H1 (cell line): ENCODE measurements around the gene CUTC. TPM values are rescaled to one million over a fixed set of nuclear protein-coding genes. Genes with fewer than 3 reads are reported as not detected.

Experiments used
- CTCF ChIA-PET: fragments of 300-600 bp; sonication (Branson Sonifier 250); formaldehyde crosslinking; loops from one replicate; lab custom pipeline; 2021; ENCODE audit not compliant: partially characterized antibody; lab: Charles Lee
- POLR2A ChIA-PET: fragments of 300-600 bp; sonication (Branson Sonifier 250); formaldehyde crosslinking; loops from one replicate; lab custom pipeline; 2021; ENCODE audit warnings: inconsistent platforms; ENCODE audit not compliant: partially characterized antibody; lab: Charles Lee
- DNase-seq, 2 experiments: peaks; one replicate each; pipeline versions ENCODE4 v3.0.0 to v3.0.0-alpha.2; 2010 to 2022; ENCODE audit warnings: low spot score in 2 of 2, low read depth in 1 of 2, mixed read lengths in 1 of 2
- FAIRE-seq: peaks from 2 replicates; lab custom pipeline; 2011; peaks lifted over from hg19 to GRCh38; lab: Jason Lieb, UNC
- H2AFZ ChIP-seq: 2 replicates; pipeline ENCODE4 v1.8.1; 2012; ENCODE audit warnings: low read length, inconsistent platforms
- H2AK5ac ChIP-seq: 2 replicates; pipeline ENCODE4 v1.6.1; 2013; ENCODE audit warnings: low read depth, low read length
- H2BK120ac ChIP-seq: replicated peaks from 2 replicates; pipeline ENCODE3; 2013; ENCODE audit warnings: low read depth, low read length, inconsistent platforms
- H2BK12ac ChIP-seq: 2 replicates; pipeline ENCODE4 v1.6.1; 2013; ENCODE audit warnings: low read depth, low read length
- H2BK15ac ChIP-seq: 2 replicates; pipeline ENCODE4 v1.6.1; 2013; ENCODE audit warnings: low read length
- H2BK20ac ChIP-seq: 2 replicates; pipeline ENCODE4 v1.6.1; 2013; ENCODE audit warnings: low read length
- H2BK5ac ChIP-seq: 2 replicates; pipeline ENCODE4 v1.6.1; 2013; ENCODE audit warnings: low read depth, low read length
- H3K14ac ChIP-seq: 2 replicates; pipeline ENCODE4 v1.6.1; 2013; ENCODE audit warnings: inconsistent platforms; ENCODE audit not compliant: insufficient read length
- H3K18ac ChIP-seq: 2 replicates; pipeline ENCODE4 v1.6.1; 2013; ENCODE audit warnings: low read length; ENCODE audit errors: extremely low read depth
- H3K23ac ChIP-seq: 2 replicates; pipeline ENCODE4 v1.6.1; 2013; ENCODE audit warnings: inconsistent platforms; ENCODE audit not compliant: insufficient read length
- H3K23me2 ChIP-seq: 2 replicates; pipeline ENCODE4 v1.6.1; 2013; ENCODE audit warnings: low read depth, low read length
- H3K27ac ChIP-seq: 2 replicates; pipeline ENCODE4 v1.6.1; 2011; ENCODE audit warnings: low read depth, low read length, inconsistent platforms
- H3K27me3 ChIP-seq, 4 experiments: replicated peaks in 1 of 4; 1 replicate in 1 of 4; 2 replicates in 3 of 4; pipeline versions ENCODE4 v1.6.1 to v1.8.1; 2011 to 2013; ENCODE audit warnings: low read length in 3 of 4, mild to moderate bottlenecking in 3 of 4, inconsistent platforms in 2 of 4, mixed read lengths in 2 of 4, moderate library complexity in 1 of 4; ENCODE audit not compliant: control insufficient read depth in 3 of 4, insufficient read depth in 3 of 4; ENCODE audit errors: extremely low read depth in 1 of 4
- H3K36me3 ChIP-seq, 4 experiments: 2 replicates each; pipeline versions ENCODE4 v1.6.1 to v1.8.1; 2011 to 2013; ENCODE audit warnings: mild to moderate bottlenecking in 4 of 4, low read length in 3 of 4, moderate library complexity in 2 of 4, control low read depth in 1 of 4, inconsistent platforms in 1 of 4; ENCODE audit not compliant: insufficient read depth in 4 of 4, control insufficient read depth in 2 of 4
- H3K4ac ChIP-seq: replicated peaks from 2 replicates; pipeline ENCODE3; 2013; ENCODE audit warnings: low read length, low read depth, mixed read lengths, inconsistent platforms; ENCODE audit not compliant: insufficient read length
- H3K4me1 ChIP-seq, 4 experiments: replicated peaks in 1 of 4; 1 replicate in 1 of 4; 2 replicates in 3 of 4; pipeline versions ENCODE4 v1.6.1 to v1.8.1; 2011 to 2013; ENCODE audit warnings: low read length in 3 of 4, inconsistent platforms in 2 of 4, mixed read lengths in 1 of 4; ENCODE audit not compliant: insufficient read depth in 4 of 4, control insufficient read depth in 3 of 4
- H3K4me2 ChIP-seq, 2 experiments: 2 replicates each; pipeline versions ENCODE4 v1.6.1 to v1.8.1; 2011 to 2013; ENCODE audit warnings: low read depth in 2 of 2, low read length in 2 of 2, control low read depth in 1 of 2, inconsistent platforms in 1 of 2, mild to moderate bottlenecking in 1 of 2; ENCODE audit not compliant: insufficient read depth in 1 of 2
- H3K4me3 ChIP-seq, 4 experiments: fragments of 200-600, 300-600 bp in 1 of 4; sonication (generic), shearing (Covaris generic), sonication (Bioruptor Twin) in 1 of 4; 2 replicates each; pipeline versions ENCODE4 v1.5.1 to v1.8.1; 2011 to 2016; ENCODE audit warnings: low read length in 4 of 4, low read depth in 3 of 4, control low read depth in 2 of 4, inconsistent platforms in 2 of 4, mild to moderate bottlenecking in 2 of 4, mixed read lengths in 1 of 4, moderate library complexity in 1 of 4; ENCODE audit not compliant: insufficient read depth in 2 of 4; ENCODE audit errors: extremely low read depth in 1 of 4
- H3K56ac ChIP-seq: replicated peaks from 2 replicates; pipeline ENCODE3; 2013; ENCODE audit warnings: low read depth, mild to moderate bottlenecking, mixed read lengths, low read length, inconsistent platforms; ENCODE audit not compliant: insufficient read length
- H3K79me1 ChIP-seq: 2 replicates; pipeline ENCODE4 v1.6.1; 2013; ENCODE audit warnings: low read depth, low read length, control low read depth
- H3K79me2 ChIP-seq, 2 experiments: 2 replicates each; pipeline versions ENCODE4 v1.6.1 to v1.8.1; 2012 to 2013; ENCODE audit warnings: low read length in 2 of 2, mild to moderate bottlenecking in 2 of 2, inconsistent platforms in 1 of 2; ENCODE audit not compliant: insufficient read depth in 2 of 2, control insufficient read depth in 1 of 2
- H3K9ac ChIP-seq, 4 experiments: replicated peaks in 1 of 4; 1 replicate in 1 of 4; 2 replicates in 3 of 4; pipeline versions ENCODE4 v1.6.1 to v1.8.1; 2011 to 2013; ENCODE audit warnings: low read depth in 3 of 4, low read length in 3 of 4, control low read depth in 2 of 4, mild to moderate bottlenecking in 2 of 4, moderate library complexity in 2 of 4, inconsistent platforms in 1 of 4; ENCODE audit errors: extremely low read depth in 1 of 4
- H3K9me3 ChIP-seq, 2 experiments: 2 replicates each; pipeline versions ENCODE4 v1.6.1 to v1.8.1; 2012 to 2013; ENCODE audit warnings: mild to moderate bottlenecking in 2 of 2, moderate library complexity in 2 of 2, control low read depth in 1 of 2, inconsistent platforms in 1 of 2, low read depth in 1 of 2, low read length in 1 of 2, mixed read lengths in 1 of 2; ENCODE audit not compliant: insufficient read depth in 2 of 2
- H4K20me1 ChIP-seq, 2 experiments: replicated peaks in 1 of 2; 2 replicates each; pipeline versions ENCODE3 to v1.8.1; 2011 to 2013; ENCODE audit warnings: inconsistent platforms in 2 of 2, low read length in 2 of 2, mild to moderate bottlenecking in 1 of 2; ENCODE audit not compliant: insufficient read depth in 2 of 2, control insufficient read depth in 1 of 2
- H4K5ac ChIP-seq: 2 replicates; pipeline ENCODE4 v1.6.1; 2013; ENCODE audit warnings: low read length, low read depth, mixed read lengths, inconsistent platforms; ENCODE audit not compliant: insufficient read length
- H4K8ac ChIP-seq: 2 replicates; pipeline ENCODE4 v1.8.0; 2013; ENCODE audit warnings: mild to moderate bottlenecking, moderate library complexity, low read length, inconsistent platforms; ENCODE audit not compliant: insufficient read depth; ENCODE audit errors: extremely low read depth
- H4K91ac ChIP-seq: replicated peaks from 2 replicates; pipeline ENCODE3; 2013; ENCODE audit warnings: low read length, mixed read lengths, inconsistent platforms; ENCODE audit not compliant: insufficient read length
- CBX5 ChIP-seq: fragments of 300-800, 300-1000 bp; sonication (generic); IDR thresholded peaks from 2 replicates; pipeline ENCODE4 v1.7.1; 2016; ENCODE audit warnings: antibody characterized with exemption, low read length, low read depth
- E2F6 ChIP-seq: IDR thresholded peaks from 2 replicates; pipeline ENCODE4 v1.6.1; 2012; ENCODE audit warnings: inconsistent platforms
- EP300 ChIP-seq, 2 experiments: IDR thresholded peaks; 1 replicate in 1 of 2; 2 replicates in 1 of 2; pipeline ENCODE4 v1.6.1; 2011 to 2012; ENCODE audit warnings: low read depth in 2 of 2, low read length in 2 of 2, mild to moderate bottlenecking in 2 of 2, borderline replicate concordance in 1 of 2, inconsistent platforms in 1 of 2, moderate library complexity in 1 of 2
- JUN ChIP-seq: IDR thresholded peaks from 2 replicates; pipeline ENCODE4 v1.6.1; 2011; ENCODE audit warnings: low read depth, mild to moderate bottlenecking, improper control_type of control experiment, low read length
- MAFK ChIP-seq: IDR thresholded peaks from 2 replicates; pipeline ENCODE4 v1.6.1; 2012; ENCODE audit warnings: low read depth, mild to moderate bottlenecking, improper control_type of control experiment, low read length
- RFX5 ChIP-seq: IDR thresholded peaks from 2 replicates; pipeline ENCODE4 v1.6.1; 2011; ENCODE audit warnings: low read depth, low read length, improper control_type of control experiment, borderline replicate concordance
- RNF2 ChIP-seq: fragments of 200-900, 300-1000 bp; sonication (generic); IDR thresholded peaks from 2 replicates; pipeline ENCODE4 v1.7.1; 2016; ENCODE audit warnings: borderline replicate concordance, low read depth, mild to moderate bottlenecking, antibody characterized with exemption, low read length; ENCODE audit not compliant: poor library complexity, severe bottlenecking; ENCODE audit errors: missing control alignments
- RXRA ChIP-seq: IDR thresholded peaks from 2 replicates; pipeline ENCODE4 v1.6.1; 2011; ENCODE audit warnings: low read depth, mild to moderate bottlenecking, low read length, moderate library complexity; ENCODE audit not compliant: insufficient read depth
- SIRT6 ChIP-seq: IDR thresholded peaks from one replicate; pipeline ENCODE4 v1.7.1; 2012; ENCODE audit warnings: low read length, inconsistent platforms
- SIX5 ChIP-seq: IDR thresholded peaks from 2 replicates; pipeline ENCODE4 v1.6.1; 2011; ENCODE audit warnings: mild to moderate bottlenecking, low read depth, low read length
- SP2 ChIP-seq: IDR thresholded peaks from 2 replicates; pipeline ENCODE4 v1.6.1; 2012; ENCODE audit warnings: mild to moderate bottlenecking, low read length, inconsistent platforms
- SP4 ChIP-seq: IDR thresholded peaks from 2 replicates; pipeline ENCODE4 v1.6.1; 2012; ENCODE audit warnings: low read length, inconsistent platforms
- SUZ12 ChIP-seq: fragments of 200-600 bp; sonication (generic); IDR thresholded peaks from 2 replicates; pipeline ENCODE4 v1.6.1; 2012; ENCODE audit warnings: mild to moderate bottlenecking, inconsistent platforms, low read length, moderate library complexity, mixed read lengths
- TAF7 ChIP-seq: optimal IDR thresholded peaks from 2 replicates; pipeline ENCODE3; 2011; ENCODE audit warnings: low read depth, mild to moderate bottlenecking, inconsistent platforms, low read length, moderate library complexity, borderline replicate concordance
- WGBS, 2 experiments: shearing (Covaris generic) in 1 of 2; methylation state at CpG; one replicate each; pipeline versions ENCODE4 v1.1.6 to v1.1.7; 2013 to 2015; ENCODE audit warnings: low lambda C conversion rate in 2 of 2, mixed read lengths in 2 of 2, inconsistent platforms in 1 of 2, low coverage in 1 of 2, missing lambda C conversion rate in 1 of 2; ENCODE audit not compliant: insufficient replicate concordance in 2 of 2, insufficient coverage in 1 of 2, insufficient read length in 1 of 2; ENCODE audit errors: extremely low coverage in 1 of 2, missing lambda C conversion rate in 1 of 2; 5-methylcytosine and 5-hydroxymethylcytosine counted together
- polyA plus RNA-seq, 7 experiments: library from polyadenylated mRNA; depleted of rRNA in 3 of 7; stranded (reverse) in 5 of 7; unstranded in 2 of 7; fragments of >200 nt in 5 of 7; fragments of 200-250 nt in 2 of 7; gene quantifications; 1 replicate in 5 of 7; 2 replicates in 1 of 7; 4 replicates in 1 of 7; pipeline versions ENCODE4 v1.2.1 to v1.2.3, GENCODE V29; 2011 to 2013; ENCODE audit warnings: missing spikeins in 2 of 7, mixed read lengths in 2 of 7
- total RNA-seq: library from RNA; stranded (reverse); fragmentation: NEBNext Ultra II Directional; extraction: Animal tissue kit (Norgen Biotek cat#: 25700); gene quantifications from 2 replicates; pipeline ENCODE4 v1.2.1, GENCODE V29; 2021

CUTC gene
- total and polyA plus RNA-seq, 2 of the 8 experiments (the other 6 are each of a cell fraction or from before 2014, with no cell fraction given), result 25.3 to 25.6 TPM

- no peaks in the 10 kb centered on the region for H3K4me1 ChIP-seq
- DNase-seq, result no peak
- no peaks in the 10 kb centered on the region for H4K20me1 ChIP-seq
- H3K79me1 ChIP-seq, result no peaks in the 10 kb centered on the region
- no peaks in the 10 kb centered on the region for H3K9me3 ChIP-seq
- H2BK5ac ChIP-seq, result no peak overlapping the region
- no peak overlapping the region for H2AFZ ChIP-seq
- H3K36me3 ChIP-seq, result no peaks in the 10 kb centered on the region
- no peak overlapping the region for H3K27ac ChIP-seq
- no peak overlapping the region for H2BK12ac ChIP-seq
- no peak overlapping the region for H2BK20ac ChIP-seq
- H3K14ac ChIP-seq, result no peak overlapping the region
- no peak overlapping the region for H3K4me3 ChIP-seq
- no peak overlapping the region for H2AK5ac ChIP-seq
- H4K8ac ChIP-seq, result no peak overlapping the region
- 92% methylated on average over 3 of the region's 3 CpGs; no CpG with 5 or more reads in 1 of the 2 experiments for WGBS, 2 experiments
- H4K91ac ChIP-seq, result no peak overlapping the region
- H3K4ac ChIP-seq, result no peak overlapping the region
- POLR2A ChIA-PET, result no interaction called here
- no peaks in the 10 kb centered on the region for H3K27me3 ChIP-seq
- H4K5ac ChIP-seq, result no peak overlapping the region
- H3K18ac ChIP-seq, result no peak overlapping the region
- no peaks in the 10 kb centered on the region for H3K79me2 ChIP-seq
- FAIRE-seq, result no peak
- CTCF ChIA-PET, result interaction anchor here (0.7 kb wide), 1 partner anchor 36 kb away, joined by 3 read pairs; no protein-coding TSS in a partner anchor
- H2BK120ac ChIP-seq, result no peak overlapping the region
- no peak overlapping the region for H3K9ac ChIP-seq
- H3K4me2 ChIP-seq, result no peak overlapping the region
- H2BK15ac ChIP-seq, result no peak overlapping the region
- no peaks in the 10 kb centered on the region for H3K23me2 ChIP-seq
- H3K23ac ChIP-seq, result no peak overlapping the region
- H3K56ac ChIP-seq, result no peak overlapping the region
- TF ChIP-seq MAFK (no peak), TAF7 (no peak), SP4 (no peak), SIX5 (no peak), SP2 (no peak), E2F6 (no peak), RNF2 (no peak), RXRA (no peak), RFX5 (no peak), EP300 (IDR thresholded peaks at IDR 0.05; ENCODE audit: borderline replicate concordance in 1 of 2, low read depth in 2 of 2, low read length in 2 of 2) (no peak), SUZ12 (no peak), CBX5 (no peak), JUN (no peak), SIRT6 (no peak)
These were observed 72.4 kb downstream of the CUTC start for GRCh38 chr10:99804471-99804870.
